Calu3 (cell line): ENCODE results near the gene PTRHD1. TPM values are rescaled to one million over a fixed set of nuclear protein-coding genes. Genes with fewer than 3 reads are reported as not detected.

Experiments
- BruUV-seq: library from RNA; stranded (reverse); fragments of 400-500 nt; replicated peaks from 2 replicates; lab custom pipeline; 2021; lab: Mats Ljungman, UMichigan
- CTCF ChIA-PET: fragments of 300-600 bp; sonication (Branson Sonifier 250); formaldehyde crosslinking; loops from one replicate; lab custom pipeline; 2022; ENCODE audit warnings: antibody characterized with exemption; lab: Charles Lee
- DNase-seq: peaks from one replicate; pipeline ENCODE4 v3.0.0; 2022
- H3K27ac Mint-ChIP-seq: one replicate; pipeline ENCODE4 v1.8.0; 2022; ENCODE audit warnings: mixed read lengths; ENCODE audit not compliant: unreplicated experiment
- H3K27me3 Mint-ChIP-seq: one replicate; pipeline ENCODE4 v1.8.0; 2022; ENCODE audit warnings: mixed read lengths; ENCODE audit not compliant: unreplicated experiment
- H3K36me3 Mint-ChIP-seq: one replicate; pipeline ENCODE4 v1.8.0; 2022; ENCODE audit warnings: mild to moderate bottlenecking, moderate library complexity, mixed read lengths; ENCODE audit not compliant: insufficient read depth, unreplicated experiment
- H3K4me1 Mint-ChIP-seq: one replicate; pipeline ENCODE4 v1.8.0; 2022; ENCODE audit warnings: mild to moderate bottlenecking, low read depth, mixed read lengths; ENCODE audit not compliant: unreplicated experiment
- H3K4me3 Mint-ChIP-seq: one replicate; pipeline ENCODE4 v1.8.0; 2022; ENCODE audit warnings: mild to moderate bottlenecking, low read depth, moderate library complexity, mixed read lengths; ENCODE audit not compliant: unreplicated experiment
- H3K9me3 Mint-ChIP-seq: one replicate; pipeline ENCODE4 v1.8.0; 2022; ENCODE audit warnings: low read depth, mixed read lengths; ENCODE audit not compliant: unreplicated experiment
- CTCF ChIP-seq: fragments of 200-600 bp; IDR thresholded peaks from one replicate; pipeline ENCODE4 v1.8.0; 2022; ENCODE audit warnings: antibody characterized with exemption; ENCODE audit not compliant: unreplicated experiment
- intact Hi-C: fragments of 100-400 bp; cut with micrococcal nuclease; formaldehyde crosslinking; loops from one replicate; pipeline ENCODE4 v1.10.0; 2022; ENCODE audit not compliant: unreplicated experiment
- total RNA-seq: library from RNA; stranded (reverse); gene quantifications from 2 replicates; pipeline ENCODE4 v1.2.3, GENCODE V29; 2022

PTRHD1 gene
- total RNA-seq, 1 experiment from 2014 or later: 22.3 TPM

- Mint-ChIP-seq H3K4me1 (no peaks in the 10 kb centered on the region), H3K27ac (no peak overlapping the region), H3K27me3 (no peaks in the 10 kb centered on the region), H3K36me3 (no peaks in the 10 kb centered on the region), H3K9me3 (peaks cover 5% of the 10 kb centered on the region), H3K4me3 (no peak overlapping the region)
- BruUV-seq: no TSS peak
- peak; percentile 29 for DNase-seq
- intact Hi-C loops: no loop called here
- no peak for TF ChIP-seq CTCF
- CTCF ChIA-PET: interaction anchor here (0.6 to 1.9 kb wide), 3 partner anchors 12 to 244 kb away, joined by 3 to 7 read pairs (median 4); partner anchors contain the start of genes CENPO and PTRHD1
These were observed 14.1 kb downstream of the PTRHD1 start for GRCh38 chr2:24779116-24779515.

GRCh38 chr2:24774373-24774772 is 18.8 kb downstream of the PTRHD1 start:
- no peak overlapping the region for H3K4me3 Mint-ChIP-seq
- H3K9me3 Mint-ChIP-seq: no peaks in the 10 kb centered on the region
- intact Hi-C loops: no loop called here
- no TSS peak for BruUV-seq
- CTCF ChIA-PET: no interaction called here
- no peak for DNase-seq
- H3K27ac Mint-ChIP-seq: no peak overlapping the region
- no peaks in the 10 kb centered on the region for H3K36me3 Mint-ChIP-seq
- no peak for TF ChIP-seq CTCF
- no peaks in the 10 kb centered on the region for H3K27me3 Mint-ChIP-seq
- H3K4me1 Mint-ChIP-seq: no peaks in the 10 kb centered on the region

- no peak for TF ChIP-seq CTCF
- no peaks in the 10 kb centered on the region for H3K4me1 Mint-ChIP-seq
- intact Hi-C loops: no loop called here
- H3K27me3 Mint-ChIP-seq: no peaks in the 10 kb centered on the region
- no TSS peak for BruUV-seq
- no peak for DNase-seq
- CTCF ChIA-PET: no interaction called here
- H3K4me3 Mint-ChIP-seq: no peak overlapping the region
- no peak overlapping the region for H3K27ac Mint-ChIP-seq
- H3K36me3 Mint-ChIP-seq: no peaks in the 10 kb centered on the region
- no peaks in the 10 kb centered on the region for H3K9me3 Mint-ChIP-seq
These were observed 21.2 kb downstream of the PTRHD1 start for GRCh38 chr2:24771764-24772586.

DNA sequence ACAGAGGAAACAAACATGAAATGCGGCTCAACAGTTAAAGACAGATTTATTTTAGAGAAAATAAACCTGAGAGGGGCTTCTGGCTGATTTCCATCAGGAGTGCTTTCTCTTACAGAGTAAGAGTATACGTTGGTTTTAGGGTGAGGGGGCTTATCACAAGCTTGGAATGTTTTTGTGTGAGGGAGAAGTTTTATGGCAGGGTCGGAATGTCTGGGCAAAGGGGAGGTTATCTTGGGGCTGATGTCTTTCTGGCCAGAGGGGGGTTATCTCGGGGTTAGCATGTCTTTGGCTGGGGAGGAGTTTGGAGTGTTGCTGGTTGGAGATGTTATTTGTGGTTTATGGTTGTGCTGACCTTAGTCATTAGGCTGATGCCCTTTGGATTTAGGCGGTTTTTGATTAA is 22.1 kb downstream of the PTRHD1 start:
- H3K27me3 Mint-ChIP-seq: no peaks in the 10 kb centered on the region
- CTCF ChIA-PET: no interaction called here
- H3K4me1 Mint-ChIP-seq: no peaks in the 10 kb centered on the region
- no peak for TF ChIP-seq CTCF
- H3K27ac Mint-ChIP-seq: no peak overlapping the region
- intact Hi-C loops: no loop called here
- no peak for DNase-seq
- BruUV-seq: no TSS peak
- no peaks in the 10 kb centered on the region for H3K36me3 Mint-ChIP-seq
- H3K4me3 Mint-ChIP-seq: no peak overlapping the region
- no peaks in the 10 kb centered on the region for H3K9me3 Mint-ChIP-seq
